Measurements from ENCODE around the gene ARHGEF17. TPM values are rescaled to one million over a fixed set of nuclear protein-coding genes. Genes with fewer than 3 reads are reported as not detected.
A peak's percentile ranks its signal among the peaks of the same experiment; 100 is the strongest.

The ARHGEF17 gene
- total and polyA plus RNA-seq, 2 of the 13 experiments (the other 11 are each of a cell fraction or from before 2014, with no cell fraction given): 10.7 to 28.8 TPM

- H3K79me2 ChIP-seq (ENCODE audit: insufficient read depth, low read length): no peaks in the 10 kb centered on the region
- H3K4me3 ChIP-seq (replicated peaks in 1 of 3; ENCODE audit: insufficient read depth in 1 of 3, low read depth in 2 of 3, low read length in 3 of 3): peak overlapping the region in 1 of 3 experiments; percentile 82; a peak in 3 of 6 replicates
- peaks cover 4 to 43% of the 10 kb centered on the region in 2 experiments; a peak in 4 of 5 replicates for H3K27me3 ChIP-seq (ENCODE audit: control insufficient read depth in 1 of 2, insufficient read depth in 2 of 2, low read length in 2 of 2)
- peak overlapping the region; percentile 96 for H3K4me2 ChIP-seq (ENCODE audit: low read depth, low read length)
- FAIRE-seq (no peak), ATAC-seq (no peak; the same call in 2 of the 3 replicates), DNase-seq (ENCODE audit: low spot score) (no peak)
- no peak overlapping the region for H3K27ac ChIP-seq (ENCODE audit: extremely low read length, insufficient read depth, low read length)
- H3K9ac ChIP-seq (ENCODE audit: insufficient read depth, low read depth, low read length): peak overlapping the region; percentile 69
- H3K9me3 ChIP-seq (ENCODE audit: low read length): no peaks in the 10 kb centered on the region
- BruUV-seq (replicated peaks): no TSS peak
- CTCF ChIA-PET (ENCODE audit: low intra/inter-chr PET ratio, low total read pairs): interaction anchor here (2.1 to 3.0 kb wide), 2 partner anchors 46 to 103 kb away, joined by 19 to 28 read pairs; no protein-coding TSS in a partner anchor
- peaks cover 32% of the 10 kb centered on the region for H3K4me1 ChIP-seq (ENCODE audit: insufficient read depth, low read length)
- H2AFZ ChIP-seq (ENCODE audit: low read length): peak overlapping the region; percentile 75
- no peaks in the 10 kb centered on the region for H3K36me3 ChIP-seq (replicated peaks in 1 of 2; ENCODE audit: control insufficient read depth in 1 of 2, insufficient read depth in 2 of 2, low read length in 2 of 2)
- H4K20me1 ChIP-seq (ENCODE audit: insufficient read depth, low read length): no peaks in the 10 kb centered on the region
- in situ Hi-C loops (cut with HindIII; ENCODE audit: extremely low pct_ligation_motif_present, low pct_unique_long_range_greater_than_20kb): loop anchor here (5.0 kb wide), 2 partner anchors 46 to 101 kb away; no protein-coding TSS in a partner anchor
- intact Hi-C loops (cut with micrococcal nuclease; ENCODE audit: unreplicated experiment): no loop called here
- POLR2A ChIA-PET: interaction anchor here (1.5 kb wide), 1 partner anchor 19 kb away, joined by 7 read pairs; no protein-coding TSS in a partner anchor
- WGBS (ENCODE audit: low lambda C conversion rate): 33% methylated on average over 2 of the region's 5 CpGs
- TF ChIP-seq ZNF768 (CRISPR knock-in tag; IDR thresholded peaks at IDR 0.05) (peak; percentile 100), PCBP1 (IDR thresholded peaks at IDR 0.05; ENCODE audit: borderline replicate concordance, low read depth, low read length) (no peak), CREB3 (CRISPR knock-in tag; IDR thresholded peaks at IDR 0.05) (no peak), SSRP1 (CRISPR knock-in tag; IDR thresholded peaks at IDR 0.05) (no peak), ZKSCAN8 (CRISPR knock-in tag; IDR thresholded peaks at IDR 0.05; ENCODE audit: borderline replicate concordance) (no peak), HNF4A (CRISPR knock-in tag; IDR thresholded peaks at IDR 0.05) (no peak), ZMYM3 (CRISPR knock-in tag; IDR thresholded peaks at IDR 0.05) (peak; percentile 97), ZNF766 (CRISPR knock-in tag; IDR thresholded peaks at IDR 0.05; ENCODE audit: borderline replicate concordance) (no peak), KDM1A (CRISPR knock-in tag; IDR thresholded peaks at IDR 0.05) (peak; percentile 62; the same call in 1 of the 2 replicates), ZFP36 (IDR thresholded peaks at IDR 0.05; ENCODE audit: borderline replicate concordance, low read depth, low read length, partially characterized antibody) (peak; percentile 80), CREBL2 (CRISPR knock-in tag; IDR thresholded peaks at IDR 0.05; ENCODE audit: borderline replicate concordance) (no peak), NR2F1 (CRISPR knock-in tag; IDR thresholded peaks at IDR 0.05) (0 out of 4 replicates have a peak, but pooled peaks of 1 of the 2 experiments have one; percentile 28), HDAC2 (CRISPR knock-in tag; IDR thresholded peaks at IDR 0.05) (0 out of 2 replicates have a peak, but pooled peaks have one; percentile 7), ZFP91 (CRISPR knock-in tag; IDR thresholded peaks at IDR 0.05; ENCODE audit: borderline replicate concordance) (no peak), ZFP82 (CRISPR knock-in tag; IDR thresholded peaks at IDR 0.05; ENCODE audit: borderline replicate concordance) (no peak), THAP7 (CRISPR knock-in tag; IDR thresholded peaks at IDR 0.05) (no peak), POLR2A (IDR thresholded peaks at IDR 0.05; ENCODE audit: insufficient read depth in 1 of 2, low read depth in 2 of 2, low read length in 2 of 2) (no peak), RCOR2 (CRISPR knock-in tag; IDR thresholded peaks at IDR 0.05) (0 out of 2 replicates have a peak, but pooled peaks have one; percentile 11), ZNF121 (CRISPR knock-in tag; IDR thresholded peaks at IDR 0.05) (0 out of 2 replicates have a peak, but pooled peaks have one; percentile 16), GATA4 (IDR thresholded peaks at IDR 0.05; ENCODE audit: borderline replicate concordance, low read depth) (no peak), ATF7 (IDR thresholded peaks at IDR 0.05) (no peak), ATF7 (CRISPR knock-in tag; IDR thresholded peaks at IDR 0.05) (no peak), HOXA3 (CRISPR knock-in tag; IDR thresholded peaks at IDR 0.05) (no peak)
Measured at GRCh38 chr11:73288192-73288872, 19.7 kb upstream of the ARHGEF17 start.

All from HepG2 (cell line).